A673 (cell line): ENCODE results near the gene ZNF341. TPM values are rescaled to one million over a fixed set of nuclear protein-coding genes. Genes with fewer than 3 reads are reported as not detected.

Experiments used
- BruUV-seq: library from RNA; stranded (reverse); fragments of 400-500 nt; replicated peaks from 2 replicates; lab custom pipeline; 2021; lab: Mats Ljungman, UMichigan
- CTCF ChIA-PET: fragments of 300-600 bp; sonication (Branson Sonifier 250); formaldehyde crosslinking; loops from one replicate; lab custom pipeline; 2022; ENCODE audit warnings: antibody characterized with exemption; lab: Charles Lee
- POLR2A ChIA-PET: fragments of 300-600 bp; sonication (Branson Sonifier 250); formaldehyde crosslinking; loops from one replicate; lab custom pipeline; 2022; ENCODE audit warnings: antibody characterized with exemption; ENCODE audit not compliant: low non-redundant PET; lab: Charles Lee
- DNase-seq: peaks from one replicate; pipeline ENCODE4 v3.0.0-alpha.2; 2015; ENCODE audit warnings: low spot score
- H3K27ac ChIP-seq: fragments of 200-600 bp; sonication (generic); 2 replicates; pipeline ENCODE4 v1.5.1; 2016; ENCODE audit warnings: mixed run types, low read depth, mild to moderate bottlenecking, mixed read lengths, antibody characterized with exemption, low read length; ENCODE audit not compliant: poor library complexity, severe bottlenecking
- H3K27me3 ChIP-seq: fragments of 200-600 bp; sonication (generic); replicated peaks from 2 replicates; pipeline ENCODE4 v1.6.1; 2017; ENCODE audit warnings: mixed run types, low read depth, mild to moderate bottlenecking, mixed read lengths, antibody characterized with exemption, low read length; ENCODE audit not compliant: insufficient read depth, poor library complexity
- H3K36me3 ChIP-seq: fragments of 200-600 bp; sonication (generic); 2 replicates; pipeline ENCODE4 v1.6.1; 2016; ENCODE audit warnings: mixed run types, mild to moderate bottlenecking, mixed read lengths, antibody characterized with exemption, low read length; ENCODE audit not compliant: insufficient read depth, poor library complexity, severe bottlenecking
- H3K4me1 ChIP-seq: fragments of 200-600 bp; sonication (generic); 2 replicates; pipeline ENCODE4 v1.6.1; 2017; ENCODE audit warnings: mixed run types, mild to moderate bottlenecking, mixed read lengths, antibody characterized with exemption, low read length; ENCODE audit not compliant: insufficient read depth, poor library complexity, severe bottlenecking
- H3K4me3 ChIP-seq: fragments of 200-600 bp; sonication (generic); 2 replicates; pipeline ENCODE4 v1.5.1; 2016; ENCODE audit warnings: low read depth, mixed run types, mild to moderate bottlenecking, mixed read lengths, low read length; ENCODE audit not compliant: poor library complexity, severe bottlenecking
- H3K9me3 ChIP-seq: fragments of 200-600 bp; sonication (generic); 2 replicates; pipeline ENCODE4 v1.6.1; 2016; ENCODE audit warnings: mixed run types, low read depth, mild to moderate bottlenecking, mixed read lengths, antibody characterized with exemption, low read length; ENCODE audit not compliant: poor library complexity, severe bottlenecking
- EZH2 ChIP-seq: fragments of 200-600 bp; sonication (generic); IDR thresholded peaks from 2 replicates; pipeline ENCODE4 v1.6.1; 2017; ENCODE audit warnings: borderline replicate concordance, low read depth, mild to moderate bottlenecking, mixed read lengths, antibody characterized with exemption, low read length; ENCODE audit not compliant: poor library complexity, severe bottlenecking
- intact Hi-C: fragments of 100-400 bp; cut with micrococcal nuclease; formaldehyde crosslinking; loops from one replicate; pipeline ENCODE4 v1.10.0; 2022; ENCODE audit not compliant: unreplicated experiment
- total RNA-seq: library from RNA; stranded (reverse); gene quantifications from 2 replicates; pipeline ENCODE4 v1.2.3, GENCODE V29; 2021
- TF ChIP-seq, protein P1 (sequence below): fragments of 300-800, 200-600 bp; sonication (generic); conservative IDR thresholded peaks from 2 replicates; pipeline ENCODE4 v1.5.1; 2017; ENCODE audit warnings: low read depth, mild to moderate bottlenecking, antibody characterized with exemption, low read length, moderate library complexity, mixed read lengths

The ZNF341 gene
- total RNA-seq, 1 experiment from 2014 or later: 5.0 TPM

DNA sequence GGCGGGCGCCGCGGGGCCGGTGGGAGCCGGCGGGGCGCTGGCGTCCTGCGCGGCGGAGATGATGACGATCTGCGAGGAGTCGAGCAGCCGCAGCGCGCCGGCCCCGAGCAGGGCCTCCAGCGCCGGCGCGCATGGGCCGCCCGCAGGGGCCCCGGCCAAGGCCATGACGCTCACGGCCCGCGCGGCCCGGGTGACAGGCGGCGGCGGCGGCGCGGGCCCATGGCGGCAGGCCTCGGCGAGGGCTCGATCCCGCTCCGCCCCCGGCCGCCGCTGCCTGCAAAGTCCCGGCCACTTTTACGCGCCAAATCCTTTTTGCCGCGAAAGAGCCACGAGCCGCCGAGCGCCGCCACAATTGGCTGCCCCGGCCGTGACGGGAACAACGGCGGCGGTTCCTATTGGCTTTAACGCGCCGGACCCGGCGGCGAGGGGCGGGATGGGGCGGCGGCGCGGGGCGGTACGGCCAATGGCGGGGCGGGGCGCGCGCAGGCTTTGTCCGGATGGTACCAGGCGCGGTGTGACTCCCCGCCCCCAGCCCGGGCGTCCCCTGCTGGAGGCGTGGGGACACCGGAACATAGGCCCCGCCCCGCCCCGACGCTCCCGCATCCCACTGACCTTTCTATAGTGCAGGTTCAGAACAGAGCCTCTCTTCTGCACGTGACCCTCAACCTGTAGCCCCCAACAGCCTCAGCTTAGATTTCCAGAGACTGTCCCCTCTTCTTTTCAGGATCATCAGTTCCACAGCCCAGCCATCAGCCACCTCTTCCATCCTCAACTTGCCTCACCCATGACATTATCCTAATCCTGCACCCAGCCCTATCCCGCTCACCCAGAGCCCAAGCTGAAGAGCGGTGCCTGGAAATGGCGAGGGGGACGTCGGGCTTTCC, 45.5 kb upstream of the ZNF341 start, which contains the start of gene E2F1:
E2F1 (minus strand) TSS at position 286 of the 884 bp plus-strand sequence; CDS start at position 165, 121 bp downstream.
- H3K9me3 ChIP-seq: no peaks in the 10 kb centered on the region
- H3K27me3 ChIP-seq: no peaks in the 10 kb centered on the region
- DNase-seq: peak; percentile 98
- ChIA-PET CTCF (no interaction called here), POLR2A (no interaction called here)
- peak within 1 kb of the TSS; percentile 58 for H3K4me3 ChIP-seq
- BruUV-seq: no TSS peak
- TF ChIP-seq EZH2: no peak
- TF ChIP-seq, protein P1, sequence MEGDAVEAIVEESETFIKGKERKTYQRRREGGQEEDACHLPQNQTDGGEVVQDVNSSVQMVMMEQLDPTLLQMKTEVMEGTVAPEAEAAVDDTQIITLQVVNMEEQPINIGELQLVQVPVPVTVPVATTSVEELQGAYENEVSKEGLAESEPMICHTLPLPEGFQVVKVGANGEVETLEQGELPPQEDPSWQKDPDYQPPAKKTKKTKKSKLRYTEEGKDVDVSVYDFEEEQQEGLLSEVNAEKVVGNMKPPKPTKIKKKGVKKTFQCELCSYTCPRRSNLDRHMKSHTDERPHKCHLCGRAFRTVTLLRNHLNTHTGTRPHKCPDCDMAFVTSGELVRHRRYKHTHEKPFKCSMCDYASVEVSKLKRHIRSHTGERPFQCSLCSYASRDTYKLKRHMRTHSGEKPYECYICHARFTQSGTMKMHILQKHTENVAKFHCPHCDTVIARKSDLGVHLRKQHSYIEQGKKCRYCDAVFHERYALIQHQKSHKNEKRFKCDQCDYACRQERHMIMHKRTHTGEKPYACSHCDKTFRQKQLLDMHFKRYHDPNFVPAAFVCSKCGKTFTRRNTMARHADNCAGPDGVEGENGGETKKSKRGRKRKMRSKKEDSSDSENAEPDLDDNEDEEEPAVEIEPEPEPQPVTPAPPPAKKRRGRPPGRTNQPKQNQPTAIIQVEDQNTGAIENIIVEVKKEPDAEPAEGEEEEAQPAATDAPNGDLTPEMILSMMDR: peak; percentile 31; the same call in 1 of the 2 replicates
- H3K27ac ChIP-seq: peak within 1 kb of the TSS; percentile 79
- intact Hi-C loops: no loop called here
- H3K4me1 ChIP-seq: peaks cover 21% of the 10 kb centered on the region
- H3K36me3 ChIP-seq: peaks cover 8% of the 10 kb centered on the region

DNA sequence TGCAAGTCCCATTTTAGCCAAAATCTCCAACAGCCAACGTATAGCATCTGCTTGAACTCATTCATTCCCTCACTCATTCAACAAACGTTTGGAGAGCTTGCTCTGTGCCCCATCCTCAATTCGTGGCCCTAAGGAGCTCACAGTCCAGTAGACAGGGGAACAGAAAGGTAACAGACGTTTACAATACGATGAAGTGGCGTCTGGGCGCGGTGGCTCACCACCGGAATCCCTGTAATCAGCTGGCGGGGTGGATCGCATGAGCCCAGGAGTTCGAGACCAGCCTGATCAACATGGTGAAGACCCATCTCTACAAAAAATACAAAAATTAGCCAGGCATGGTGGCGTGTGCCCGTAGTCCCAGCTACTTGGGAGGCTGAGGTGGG, 44.8 kb upstream of the ZNF341 start:
- Histone ChIP-seq H3K9me3 (no peaks in the 10 kb centered on the region), H3K36me3 (peaks cover 8% of the 10 kb centered on the region), H3K4me1 (peaks cover 21% of the 10 kb centered on the region), H3K4me3 (peak overlapping the region; percentile 58), H3K27me3 (no peaks in the 10 kb centered on the region), H3K27ac (no peak overlapping the region)
- BruUV-seq: no TSS peak
- intact Hi-C loops: no loop called here
- no peak for TF ChIP-seq EZH2
- TF ChIP-seq, protein P1: no peak
- ChIA-PET CTCF (no interaction called here), POLR2A (no interaction called here)
- DNase-seq: no peak

DNA sequence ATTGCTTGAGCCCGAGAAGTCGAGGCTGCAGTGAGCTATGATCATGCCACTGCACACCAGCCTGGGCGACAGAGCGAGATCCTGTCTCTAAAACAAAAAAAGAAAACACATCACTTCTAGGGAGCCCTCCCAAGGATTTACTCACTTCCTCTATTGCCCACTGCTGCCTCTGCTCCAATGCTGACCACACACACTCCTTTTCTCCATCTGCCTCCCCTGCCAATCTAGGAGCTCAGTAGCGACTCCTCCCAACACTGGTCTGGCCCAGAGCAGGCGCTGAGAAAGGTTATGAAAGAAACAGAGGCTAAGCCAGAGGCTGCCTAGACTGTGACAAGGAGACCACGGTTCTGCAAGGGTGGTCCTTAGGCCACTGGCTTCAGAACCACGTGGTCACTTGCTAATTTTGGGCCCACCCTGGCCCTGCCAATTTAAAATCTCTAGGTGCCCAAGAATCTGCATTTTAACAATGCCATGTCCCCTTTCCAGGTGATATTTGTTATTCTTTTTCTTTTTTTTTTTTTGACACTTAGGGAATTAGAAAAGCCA, 44.4 kb upstream of the ZNF341 start:
- no peaks in the 10 kb centered on the region for H3K27me3 ChIP-seq
- BruUV-seq: no TSS peak
- no peaks in the 10 kb centered on the region for H3K9me3 ChIP-seq
- H3K4me3 ChIP-seq: no peak overlapping the region
- no peak for TF ChIP-seq EZH2
- TF ChIP-seq, protein P1: no peak
- intact Hi-C loops: no loop called here
- peaks cover 7% of the 10 kb centered on the region for H3K36me3 ChIP-seq
- H3K4me1 ChIP-seq: peaks cover 21% of the 10 kb centered on the region
- CTCF ChIA-PET: no interaction called here
- POLR2A ChIA-PET: no interaction called here
- DNase-seq: no peak
- H3K27ac ChIP-seq: no peak overlapping the region
